ENCODE data around the gene CRYBG2.
"Not testable (repeated sequence)": the region's sequence is repeated elsewhere in the genome, so short reads cannot be mapped to it uniquely, and the experiment has no call there.

Gene CRYBG2

GRCh38 chr1:26293911-26294463 is 59.9 kb downstream of the CRYBG2 start:
- DNase-seq (ENCODE audit: low spot score), result no peak

GRCh38 chr1:26292735-26293134 is 61.2 kb downstream of the CRYBG2 start:
- DNase-seq (ENCODE audit: low spot score), result not testable (repeated sequence)

- no peak for DNase-seq (ENCODE audit: low spot score)
These were observed 62.0 kb downstream of the CRYBG2 start for GRCh38 chr1:26291939-26292338.

GRCh38 chr1:26291433-26291832 is 62.5 kb downstream of the CRYBG2 start:
- no peak for DNase-seq (ENCODE audit: low spot score)

- no peak for DNase-seq (ENCODE audit: low spot score)
These were observed 63.1 kb downstream of the CRYBG2 start for GRCh38 chr1:26290882-26291261.

DNA sequence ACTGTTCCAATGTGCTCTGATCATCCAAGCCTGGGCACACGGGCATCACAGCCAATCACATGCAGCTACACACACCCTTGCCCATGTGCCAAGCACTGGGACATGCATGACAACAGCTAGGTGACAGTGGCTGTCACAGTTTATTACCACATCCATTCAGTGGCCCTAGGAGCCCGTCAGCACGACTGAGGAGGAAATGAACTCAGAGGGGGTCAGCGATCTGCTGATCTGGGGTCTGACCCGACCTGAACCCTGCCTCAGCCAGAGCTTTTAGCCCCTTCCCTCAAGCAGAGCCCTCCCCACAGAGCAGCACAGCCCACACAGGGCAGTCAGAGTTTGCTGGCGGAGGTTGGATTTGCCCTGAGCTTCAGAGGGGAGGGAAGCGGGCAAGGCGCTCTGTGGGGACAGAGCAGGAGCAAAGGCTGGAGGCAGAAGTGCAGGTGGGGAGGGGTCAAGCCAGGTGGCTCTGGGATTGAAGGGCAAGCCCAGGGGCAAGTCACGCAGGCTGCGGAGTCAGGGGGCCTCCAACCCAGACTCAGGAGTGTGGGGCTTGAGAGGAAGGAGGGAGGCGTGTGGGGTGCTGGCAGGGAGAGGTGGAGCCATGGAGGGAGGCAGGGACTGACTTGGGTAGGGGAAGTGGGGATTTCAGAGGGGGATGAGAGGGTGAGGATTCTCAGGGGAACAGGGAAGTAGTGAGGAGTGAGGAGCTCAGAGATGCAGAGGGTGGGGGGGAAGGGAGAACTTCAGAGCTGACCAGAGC is 63.6 kb downstream of the CRYBG2 start:
- no peak for DNase-seq (ENCODE audit: low spot score)

DNA sequence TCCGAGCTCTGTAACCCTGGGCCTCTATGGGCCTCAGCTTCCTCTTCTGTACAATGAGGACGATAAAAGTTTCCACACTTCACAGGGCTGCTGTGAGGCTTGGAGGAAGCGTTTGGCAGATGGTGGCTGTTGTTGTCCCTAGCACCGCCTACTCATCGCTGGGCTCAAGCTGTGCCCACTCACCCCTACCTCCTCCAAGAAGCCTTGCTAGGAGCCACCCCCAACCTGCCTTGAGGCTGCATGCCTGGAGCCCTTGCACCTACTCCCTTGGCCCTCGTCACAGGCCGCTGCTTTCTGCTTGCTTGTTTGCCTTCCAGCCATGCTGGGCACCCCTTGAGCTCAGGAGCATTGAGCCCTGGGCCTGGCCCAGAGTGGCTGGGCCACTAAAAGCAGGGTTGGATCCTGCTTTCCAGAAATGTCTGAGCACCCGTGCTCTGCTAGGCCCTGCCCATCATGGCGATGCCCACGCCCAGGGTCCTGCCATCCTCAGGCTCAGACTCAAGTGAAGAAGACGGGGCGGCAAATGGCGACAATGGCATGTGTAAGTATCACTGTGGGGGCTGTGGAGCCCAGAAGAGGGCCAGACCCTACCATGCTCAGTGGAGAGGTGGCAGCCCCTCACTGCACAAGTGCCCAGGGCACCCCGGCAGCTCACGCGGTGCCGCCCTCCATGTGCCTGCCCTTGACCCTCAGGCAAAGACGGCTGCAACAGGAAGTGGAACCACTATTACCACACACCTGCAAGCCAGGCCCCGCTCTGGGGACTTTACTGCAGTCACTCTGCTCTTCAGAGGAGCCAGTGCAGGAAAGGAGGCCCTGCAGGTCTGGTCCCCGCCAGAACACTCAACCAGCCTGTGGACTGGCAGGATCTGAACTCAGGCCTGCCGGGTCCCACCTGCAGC is 64.5 kb downstream of the CRYBG2 start:
- no peak for DNase-seq (ENCODE audit: low spot score)

DNA sequence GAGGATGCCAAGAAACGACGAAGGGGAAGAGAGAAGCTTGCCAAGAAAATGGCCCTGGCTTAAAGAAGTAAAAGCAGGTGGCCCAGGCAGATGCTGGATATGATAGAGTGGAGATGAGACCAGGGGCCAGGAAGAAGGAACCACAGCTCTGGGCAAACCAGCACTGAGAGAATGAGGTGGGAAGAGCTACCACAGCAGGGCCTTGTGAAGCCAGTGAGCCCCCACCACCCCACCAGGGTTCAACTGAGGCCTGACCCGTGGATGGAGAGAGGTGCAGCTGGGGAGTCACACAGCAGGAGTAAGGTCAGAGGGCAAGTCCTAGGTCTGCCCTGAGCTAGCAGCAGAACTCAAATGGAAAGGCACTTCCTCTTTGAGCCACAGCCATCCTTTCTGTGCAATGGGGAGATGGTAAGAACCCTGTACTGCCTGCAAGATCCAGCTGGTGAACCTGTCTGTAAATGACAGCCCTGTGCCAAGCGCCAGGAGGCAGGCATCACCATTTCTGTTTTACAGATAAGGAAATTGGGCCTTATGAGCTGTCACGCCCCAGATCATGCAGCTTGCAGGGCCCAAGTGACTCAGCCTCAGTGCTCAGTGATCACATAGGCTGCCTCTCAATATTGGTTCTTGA is 65.5 kb downstream of the CRYBG2 start:
- DNase-seq (ENCODE audit: low spot score), result no peak

GRCh38 chr1:26287811-26288210 is 66.1 kb downstream of the CRYBG2 start:
- no peak for DNase-seq (ENCODE audit: low spot score)

GRCh38 chr1:26287033-26287711 is 66.8 kb downstream of the CRYBG2 start:
- no peak for DNase-seq (ENCODE audit: low spot score)

- DNase-seq (ENCODE audit: low spot score), result no peak
These were observed 67.9 kb downstream of the CRYBG2 start for GRCh38 chr1:26286064-26286416.

DNA sequence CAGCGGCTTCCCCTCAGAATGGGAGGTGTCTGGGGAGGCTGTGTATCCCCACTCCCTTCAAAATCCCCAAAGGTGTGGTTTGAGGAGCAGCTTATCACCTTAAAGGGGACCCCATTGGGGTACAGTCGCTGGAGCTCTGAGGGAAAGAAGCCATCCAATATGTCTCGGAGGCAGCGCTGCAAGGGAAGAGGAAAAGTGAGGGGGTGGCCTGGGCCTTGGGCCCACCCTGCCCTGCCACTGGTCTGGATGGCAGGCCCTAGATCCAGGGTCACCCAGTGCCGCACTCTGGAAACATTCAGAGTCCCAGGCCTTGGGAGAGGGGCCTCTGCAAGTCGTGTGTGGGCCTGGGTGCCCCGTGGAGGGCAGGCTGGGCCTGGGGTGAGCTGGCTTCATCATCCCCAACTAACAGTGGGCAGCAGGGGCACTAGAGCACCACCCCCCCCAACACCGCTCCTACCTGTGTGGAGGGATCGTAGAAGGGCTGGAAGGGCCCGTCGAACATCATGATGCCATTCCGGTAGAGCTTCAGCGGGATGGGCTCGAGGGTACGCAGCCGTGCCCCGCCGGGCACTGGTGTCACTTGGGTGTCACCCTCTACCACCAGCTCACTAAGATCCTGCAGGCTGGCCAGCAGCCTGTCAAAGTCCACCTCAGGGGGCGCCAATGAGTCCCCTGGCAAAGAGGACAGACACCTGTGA is 68.4 kb downstream of the CRYBG2 start:
- DNase-seq (ENCODE audit: low spot score), result peak; percentile 91

DNA sequence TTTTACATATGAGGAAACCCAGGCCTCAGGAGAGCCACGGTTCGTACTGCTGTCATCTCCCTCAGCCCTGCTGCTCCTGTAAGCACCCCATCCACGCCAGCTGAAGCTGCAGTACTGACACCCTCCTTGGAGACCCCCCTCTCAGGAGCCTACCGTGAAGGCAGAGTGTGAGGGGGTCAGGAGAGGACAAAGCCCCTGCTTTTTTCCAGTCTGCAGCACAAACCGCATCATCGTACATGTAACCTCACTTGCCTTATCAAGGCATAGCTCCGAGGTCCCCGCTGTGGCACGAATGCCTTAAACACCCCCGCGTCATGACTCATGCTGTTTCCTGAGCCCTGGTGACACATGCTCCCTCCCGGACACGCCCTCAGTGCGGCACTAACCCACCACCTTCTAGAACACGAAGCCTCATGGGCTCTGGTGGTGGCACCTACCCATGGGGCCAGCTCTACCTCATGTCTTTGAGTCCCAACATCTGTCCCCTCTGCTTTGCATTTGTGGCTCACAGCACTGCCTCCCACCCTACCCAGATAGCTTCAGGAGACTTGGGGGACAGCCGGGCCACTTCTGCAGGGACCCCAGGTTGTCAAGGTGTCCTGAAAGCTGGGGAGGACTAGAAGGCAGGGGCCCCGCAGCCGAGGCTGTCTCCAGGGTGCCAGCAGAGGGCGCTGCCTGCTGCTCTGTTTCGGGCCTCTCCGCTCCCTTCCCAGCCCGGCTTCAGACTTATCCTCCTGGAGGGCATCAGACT is 69.2 kb downstream of the CRYBG2 start:
- peak; percentile 95 for DNase-seq (ENCODE audit: low spot score)

GRCh38 chr1:26283871-26284596 is 69.9 kb downstream of the CRYBG2 start:
- DNase-seq (ENCODE audit: low spot score), result no peak

DNA sequence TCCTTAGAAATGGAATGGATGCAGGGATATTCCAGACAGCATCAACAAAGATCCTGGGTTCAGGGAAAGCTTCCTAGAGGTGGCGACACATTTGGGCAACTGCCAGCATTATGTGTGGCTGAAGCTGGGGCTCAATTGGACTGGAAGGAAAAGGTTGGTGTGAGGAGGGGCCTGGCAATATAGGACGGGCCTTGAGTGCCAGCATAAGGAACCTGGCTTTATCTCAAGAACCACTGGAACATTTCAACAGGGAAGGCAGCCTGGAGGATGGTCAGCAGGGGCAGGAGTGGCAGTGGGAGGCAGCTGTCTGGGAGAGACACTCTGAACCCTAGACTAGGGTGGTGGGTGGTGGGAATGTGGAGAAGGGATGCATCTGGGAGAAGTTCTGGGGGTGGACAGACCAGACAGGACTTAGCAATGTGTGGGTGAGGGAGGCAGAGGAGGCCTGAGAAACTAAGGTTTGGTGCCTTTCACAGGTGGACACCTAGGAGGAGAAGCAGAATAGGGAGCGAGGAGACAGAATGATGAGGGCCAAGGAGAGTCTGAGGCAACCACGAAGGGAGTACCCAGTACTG is 70.6 kb downstream of the CRYBG2 start:
- no peak for DNase-seq (ENCODE audit: low spot score)

DNA sequence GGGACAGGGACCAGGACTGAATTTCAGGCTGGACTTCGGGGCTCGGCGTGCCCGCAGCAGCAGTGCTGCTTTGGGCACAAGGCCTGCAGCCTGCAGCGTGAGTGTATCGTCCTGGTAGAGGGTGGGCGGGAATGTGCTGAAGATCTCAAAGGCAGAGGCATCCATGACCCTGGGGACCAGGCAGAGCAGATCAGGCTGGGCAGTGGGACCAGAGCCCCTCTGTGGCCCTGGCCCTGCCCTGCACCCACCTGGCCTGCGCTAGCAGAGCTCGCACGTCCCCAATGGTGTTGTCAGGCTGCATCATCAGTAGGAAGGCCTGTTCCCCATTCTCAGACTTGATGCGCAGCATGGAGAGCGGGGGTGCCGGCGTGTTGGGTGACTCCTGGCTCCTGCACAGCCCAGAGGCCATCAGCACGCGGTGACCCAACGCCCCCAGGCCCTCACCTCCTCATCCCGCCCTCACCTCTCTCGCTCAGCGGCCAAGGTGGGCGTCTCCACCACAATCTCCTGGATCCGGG is 71.5 kb downstream of the CRYBG2 start:
- no peak for DNase-seq (ENCODE audit: low spot score)

DNA sequence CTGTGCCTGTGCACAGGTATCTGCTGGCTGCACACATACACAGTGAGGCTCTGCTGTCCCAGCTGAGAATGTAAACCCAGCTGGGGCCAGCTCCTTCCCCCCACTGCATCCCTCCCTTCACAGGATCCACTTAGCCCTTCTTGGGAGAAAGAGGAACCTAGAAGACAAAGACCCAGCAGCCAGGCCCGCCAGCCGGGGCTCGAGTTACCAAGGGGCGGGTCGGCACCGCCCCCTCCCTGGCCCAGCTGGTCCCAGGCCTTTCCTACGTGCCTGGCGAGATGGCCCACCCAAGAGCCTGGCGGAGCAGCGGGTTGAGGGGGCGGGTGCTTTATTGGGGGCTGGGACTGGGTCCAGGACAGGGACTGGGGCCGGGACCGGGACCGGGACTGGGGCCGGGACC is 72.0 kb downstream of the CRYBG2 start:
- no peak for DNase-seq (ENCODE audit: low spot score)

DNA sequence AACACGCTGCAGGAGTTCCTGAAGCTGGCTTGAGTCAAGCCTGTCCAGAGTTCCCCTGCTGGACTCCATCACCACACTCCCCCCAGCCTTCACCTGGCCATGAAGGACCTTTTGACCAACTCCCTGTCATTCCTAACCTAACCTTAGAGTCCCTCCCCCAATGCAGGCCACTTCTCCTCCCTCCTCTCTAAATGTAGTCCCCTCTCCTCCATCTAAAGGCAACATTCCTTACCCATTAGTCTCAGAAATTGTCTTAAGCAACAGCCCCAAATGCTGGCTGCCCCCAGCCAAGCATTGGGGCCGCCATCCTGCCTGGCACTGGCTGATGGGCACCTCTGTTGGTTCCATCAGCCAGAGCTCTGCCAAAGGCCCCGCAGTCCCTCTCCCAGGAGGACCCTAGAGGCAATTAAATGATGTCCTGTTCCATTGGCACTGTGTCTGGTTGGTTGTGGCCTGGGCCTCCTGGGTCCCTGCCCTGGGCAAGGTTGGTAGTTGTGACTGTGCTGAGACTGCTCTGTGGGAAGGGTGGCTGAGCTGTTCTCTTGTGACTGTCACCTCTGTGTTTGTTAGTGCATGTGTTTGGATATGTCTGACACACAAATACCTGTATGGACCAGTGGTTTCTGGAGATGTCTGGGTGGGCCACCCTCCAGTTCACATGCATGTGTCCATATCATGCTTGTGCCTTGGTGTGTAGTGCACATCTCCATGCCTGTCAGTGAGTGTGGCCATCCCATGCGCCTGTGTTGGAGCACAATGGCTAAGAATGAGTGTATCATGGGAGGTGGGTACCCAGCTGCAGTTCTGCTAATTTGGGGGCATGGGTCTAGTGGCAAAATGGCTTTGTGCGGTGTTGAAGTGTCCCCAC is 72.6 kb downstream of the CRYBG2 start:
- no peak for DNase-seq (ENCODE audit: low spot score)
